Measurements from ENCODE around the gene STEEP1.

The STEEP1 gene

GRCh38 chrX:119565107-119565663 is at the start of gene STEEP1:
Gene STEEP1, minus strand, starts transcription at chrX:119565409. Its CDS starts 54 bp downstream, at chrX:119565355.
- DNase-seq, result peak; percentile 87

GRCh38 chrX:119614776-119615175 is 49.6 kb upstream of the STEEP1 start:
- DNase-seq, result no peak

GRCh38 chrX:119607018-119607389 is 41.8 kb upstream of the STEEP1 start:
- DNase-seq, result no peak

GRCh38 chrX:119606280-119607017 is 41.2 kb upstream of the STEEP1 start, which contains the start of gene NKRF:
Gene NKRF, minus strand, starts transcription at chrX:119606424.
- DNase-seq, result peak; percentile 93

DNA sequence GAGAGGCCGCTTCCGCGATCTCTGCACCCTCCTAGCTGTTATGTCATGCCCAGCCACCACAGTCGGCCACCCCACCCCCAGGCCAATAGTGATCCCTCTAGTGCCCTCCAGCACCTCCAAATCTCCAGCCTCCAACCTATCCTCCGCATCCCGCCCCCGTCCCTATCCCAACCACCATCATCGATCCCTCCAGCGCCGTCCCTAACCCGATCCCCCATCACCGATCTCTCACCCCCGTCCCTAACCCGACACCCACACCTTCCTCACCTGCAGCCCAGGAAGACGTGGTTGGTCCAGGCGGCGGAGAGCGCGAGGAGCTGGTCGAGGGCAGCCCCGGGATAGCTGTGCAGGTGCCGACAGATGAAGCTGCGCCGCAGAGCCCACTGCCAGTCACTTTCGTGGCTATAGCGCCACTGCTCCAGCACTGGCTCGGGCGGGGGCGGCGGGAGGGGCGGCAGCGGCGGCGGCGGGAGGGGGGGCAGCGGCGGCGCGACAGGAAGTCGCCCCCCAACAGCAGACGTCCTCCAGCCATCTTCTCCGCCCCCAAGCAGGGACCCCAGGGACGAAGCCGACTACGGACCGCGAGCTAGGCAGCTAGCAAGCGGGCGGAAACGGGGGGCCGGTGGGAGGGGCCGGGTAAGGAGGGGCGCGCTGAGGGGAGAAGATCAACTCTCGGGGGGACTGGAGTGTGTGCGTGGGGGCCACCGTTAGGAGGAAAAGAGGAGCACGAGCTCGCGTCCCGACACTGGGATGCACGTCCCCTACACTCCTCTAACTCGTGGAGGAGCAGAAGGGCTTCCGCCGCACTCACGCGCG is 40.5 kb upstream of the STEEP1 start:
- peak; percentile 64 for DNase-seq

GRCh38 chrX:119604766-119605463 is 39.7 kb upstream of the STEEP1 start:
- peak; percentile 43 for DNase-seq

GRCh38 chrX:119602701-119603255 is 37.6 kb upstream of the STEEP1 start:
- DNase-seq, result no peak

GRCh38 chrX:119589810-119590209 is 24.6 kb upstream of the STEEP1 start:
- no peak for DNase-seq

- no peak for DNase-seq
Observed at GRCh38 chrX:119583431-119584059, 18.3 kb upstream of the STEEP1 start.

DNA sequence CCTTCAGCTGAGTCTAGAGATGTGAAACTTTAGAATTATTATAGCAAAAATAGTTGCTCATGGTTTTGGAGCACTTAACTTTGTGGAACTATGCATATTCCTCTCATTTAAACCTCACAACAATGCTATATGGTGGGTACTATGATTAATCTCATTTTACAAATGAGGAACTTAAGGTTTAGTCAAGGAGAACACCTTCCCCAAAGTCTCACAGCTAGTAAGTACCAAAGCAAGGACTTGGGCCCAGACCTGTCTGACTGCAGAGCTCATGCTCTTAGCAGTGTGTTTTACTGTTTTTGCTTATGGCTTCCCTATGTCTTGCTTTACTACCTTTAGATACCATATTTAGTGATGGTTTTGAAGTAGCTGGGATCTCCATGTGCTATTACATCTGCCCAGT is 14.2 kb upstream of the STEEP1 start:
- DNase-seq, result no peak

GRCh38 chrX:119574394-119575266 is 9.4 kb upstream of the STEEP1 start, which contains the start of gene UBE2A:
Gene UBE2A, plus strand, starts transcription at chrX:119574563. Its CDS starts 149 bp downstream, at chrX:119574712.
- peak; percentile 90 for DNase-seq

GRCh38 chrX:119573840-119574393 is 8.7 kb upstream of the STEEP1 start:
- peak; percentile 17 for DNase-seq

DNA sequence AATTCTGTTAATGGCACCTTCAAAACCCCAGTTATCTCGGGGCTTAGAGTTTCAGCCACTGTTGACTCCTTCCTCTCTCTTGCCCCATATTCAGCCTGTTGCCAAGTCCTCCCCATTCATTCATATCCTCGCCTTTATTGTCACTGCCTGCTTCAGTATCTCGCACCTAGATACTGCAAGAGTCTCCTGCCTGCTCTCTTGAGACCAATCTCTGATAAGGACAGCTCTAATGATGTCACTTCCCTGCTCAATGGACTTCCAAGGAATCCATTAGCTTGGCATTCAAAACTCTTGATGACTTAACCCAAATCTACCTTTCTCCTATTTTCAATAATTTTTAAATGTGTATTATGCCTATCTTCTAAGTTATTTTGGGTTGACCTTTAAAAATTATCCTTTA is 8.0 kb upstream of the STEEP1 start:
- DNase-seq, result no peak

DNA sequence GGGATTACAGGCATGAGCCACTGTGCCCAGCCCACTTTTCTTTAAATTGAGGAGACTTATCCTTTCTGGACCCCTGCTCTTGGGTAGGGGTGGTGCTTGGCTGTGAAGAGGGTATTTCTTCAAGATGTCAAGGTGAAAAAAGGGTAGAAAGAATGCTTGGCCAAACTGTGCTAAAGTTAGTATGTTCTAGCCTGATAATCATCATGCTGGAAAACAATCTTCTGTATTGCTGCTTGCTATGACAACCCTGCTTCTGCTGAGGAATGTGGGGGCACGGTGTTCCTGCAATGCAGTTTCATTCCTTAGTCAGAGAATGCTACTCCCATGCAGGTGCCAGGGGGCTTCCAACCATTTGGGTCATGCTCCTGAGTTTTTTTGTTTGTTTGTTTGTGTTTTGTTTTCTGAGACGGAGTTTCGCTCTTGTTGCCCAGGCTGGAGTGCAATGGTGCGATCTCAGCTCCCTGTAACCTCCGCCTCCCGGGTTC is 5.2 kb upstream of the STEEP1 start:
- no peak for DNase-seq

DNA sequence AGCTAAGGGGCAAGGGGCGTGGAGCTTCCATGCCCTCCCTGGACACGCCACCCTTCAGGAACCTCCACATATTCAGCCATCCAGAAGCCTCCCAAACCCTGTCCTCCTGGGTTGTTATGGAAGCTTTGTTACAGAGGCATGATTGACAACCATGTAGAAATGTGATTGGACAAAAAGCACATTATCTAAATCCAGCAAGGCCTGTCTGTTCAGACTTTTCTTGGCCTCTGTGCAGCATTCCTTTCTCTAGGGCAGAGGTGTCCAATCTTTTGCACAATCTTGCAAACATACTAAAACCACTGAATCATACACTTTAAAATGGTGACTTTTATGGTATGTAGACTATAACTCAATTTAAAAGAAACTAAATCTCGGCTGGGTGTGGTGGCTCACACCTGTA is 12.7 kb downstream of the STEEP1 start:
- DNase-seq, result no peak

GRCh38 chrX:119549327-119550016 is 15.7 kb downstream of the STEEP1 start:
- no peak for DNase-seq

GRCh38 chrX:119541188-119541587 is 24.0 kb downstream of the STEEP1 start:
- no peak for DNase-seq

- no peak for DNase-seq
Observed at GRCh38 chrX:119539872-119540271, 25.3 kb downstream of the STEEP1 start.

DNA sequence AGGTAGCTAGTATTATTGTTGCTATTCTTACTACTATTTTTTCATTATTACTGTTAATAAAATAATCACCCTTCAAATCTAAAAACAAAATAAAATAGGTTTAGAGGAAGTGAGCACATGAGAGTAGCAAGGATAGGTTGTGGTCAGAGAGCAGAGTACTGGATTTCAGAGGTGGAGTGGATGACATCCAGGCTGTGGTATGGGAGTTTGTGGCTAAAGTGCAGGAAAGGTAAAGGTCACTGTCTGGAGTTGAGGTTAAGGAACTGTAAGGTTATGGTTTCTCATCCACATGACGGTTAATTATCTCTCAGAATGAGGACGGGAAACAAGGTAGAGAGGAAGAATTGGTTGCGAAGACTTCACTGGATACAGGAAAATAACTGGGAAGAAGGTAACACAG is 27.7 kb downstream of the STEEP1 start:
- no peak for DNase-seq

Measured in CD4-positive, alpha-beta T cell treated with Interleukin-15 for 1 hour (primary cell).